Heart right ventricle (tissue), 16 donors: ENCODE results near the gene OR2V2. TPM values are rescaled to one million over a fixed set of nuclear protein-coding genes. Genes with fewer than 3 reads are reported as not detected.
A peak's percentile ranks its signal among the peaks of the same experiment; 100 is the strongest.

Experiments used
- ATAC-seq, 8 donors: fragments of 200-7000 bp; cut with Tn5 transposase; one replicate each; pipeline ENCODE4 v1.9.1; 2020; ENCODE audit warnings: mild to moderate bottlenecking in 8 of 8, moderate library complexity in 8 of 8, moderate number of reproducible peaks in 1 of 8
- DNase-seq, 2 donors: peaks; one replicate each; pipeline ENCODE4 v3.0.0-alpha.2; 2020
- H3K27ac ChIP-seq, 10 donors: fragments of 200-600 bp; sonication (generic) in 2 of 10; one replicate each; pipeline versions ENCODE4 v1.5.0 to v1.8.0; 2020 to 2022; ENCODE audit warnings: mild to moderate bottlenecking in 3 of 10
- H3K27me3 ChIP-seq, 7 donors: fragments of 200-600 bp; one replicate each; pipeline ENCODE4 v1.8.0; 2021 to 2022; ENCODE audit warnings: mild to moderate bottlenecking in 2 of 7
- H3K36me3 ChIP-seq, 9 donors: fragments of 200-600 bp; sonication (generic) in 1 of 9; one replicate each; pipeline versions ENCODE4 v1.5.0 to v1.8.0; 2020 to 2022; ENCODE audit warnings: mild to moderate bottlenecking in 2 of 9
- H3K4me1 ChIP-seq, 9 donors: fragments of 200-600 bp; sonication (generic) in 1 of 9; one replicate each; pipeline versions ENCODE4 v1.5.0 to v1.8.0; 2020 to 2022; ENCODE audit warnings: mild to moderate bottlenecking in 4 of 9
- H3K4me3 ChIP-seq, 10 donors: fragments of 200-600 bp; sonication (generic) in 2 of 10; one replicate each; pipeline versions ENCODE4 v1.5.0 to v1.8.0; 2020 to 2022; ENCODE audit warnings: mild to moderate bottlenecking in 7 of 10, moderate library complexity in 2 of 10
- H3K9me3 ChIP-seq, 11 donors: fragments of 200-600 bp in 10 of 11; sonication (generic) in 2 of 11; one replicate each; pipeline versions ENCODE4 v1.5.0 to v1.8.0; 2013 to 2022; ENCODE audit warnings: mild to moderate bottlenecking in 2 of 11, control low read depth in 1 of 11, moderate library complexity in 1 of 11
- CTCF ChIP-seq, 9 donors: fragments of 200-600 bp; sonication (generic) in 2 of 9; IDR thresholded peaks; one replicate each; pipeline versions ENCODE4 v1.5.0 to v1.8.0; 2021 to 2022; ENCODE audit warnings: antibody characterized with exemption in 9 of 9, mild to moderate bottlenecking in 5 of 9, moderate library complexity in 1 of 9
- WGBS, 2 donors: extraction: QIAGEN DNeasy Blood & Tissue Kit; methylation state at CpG; one replicate each; pipeline ENCODE4 v1.1.7; 2013; ENCODE audit warnings: inconsistent platforms in 1 of 2; 5-methylcytosine and 5-hydroxymethylcytosine counted together
- intact Hi-C, 10 donors: fragments of 100-400 bp; cut with DNase I; formaldehyde crosslinking; loops; one replicate each; pipeline versions ENCODE4 v1.11.1 to v1.14.2; 2022
- polyA plus RNA-seq, 2 donors: library from polyadenylated mRNA; stranded (reverse); fragments of 200-250 nt; gene quantifications; one replicate each; pipeline ENCODE4 v1.2.3, GENCODE V29; 2013
- total RNA-seq, 10 donors: library from RNA; stranded (reverse); fragmentation: NEBNext Ultra II Directional in 3 of 10; extraction: Animal tissue kit (Norgen Biotek cat#: 25700) in 3 of 10; gene quantifications; one replicate each; pipeline versions ENCODE4 v1.2.1 to v1.2.4, GENCODE V29; 2021 to 2023
- donor health status: Arrhythmogenic right ventricular cardiomyopathy.
- donor health status: ischemic (EF 13 %, LVEDD 7.1; RV severe dilation, severe dysfunction).
- donor health status: healthy with polysubstance abuse.
- donor health status: DM: no; HTN: yes; CAD: no.
- donor health status: DM: no; HTN: no; CAD: no.
- donor health status: ischemic (EF 25% LVEDD 6.9; RV normal size, moderate dysfunction).
- donor health status: ischemic (EF 25% LVEDD 5.7; RV mildly dilated, moderate dysfunction).
- donor health status: healthy.
- donor health status: DM: yes; HTN: yes; CAD: no.
- donor health status: Ischemic cardiomyopathy.
- donor health status: ischemic (EF 35%, LVEDD 5.7; RV mildly dilated, moderate dysfunction).
- donor health status: nonischemic (EF 11% LVEDD 7.7; RV severe dilation, severe dysfunction).
- donor health status: DM: yes; HTN: yes; CAD: no.
- donor health status: PGD.
- donor health status: ischemic (EF 29% LVEDD 5.4; RV normal size, mild dysfunction).
- donor health status: nonischemic (EF 23%, LVEDD 6.1; RV moderate dilation, normal function).

Gene OR2V2
- total and polyA plus RNA-seq, 12 donors, result not detected

GRCh38 chr5:181203777-181204112 lies 56.4 kb downstream of the OR2V2 start:
- Histone ChIP-seq H3K9me3 (no peaks in the 10 kb centered on the region), H3K36me3 (peaks cover 0 to 9% (median 0%) of the 10 kb centered on the region in 9 donors), H3K4me1 (peaks cover 7 to 53% (median 29%) of the 10 kb centered on the region in 9 donors), H3K27ac (peak overlapping the region in 7 of 10 donors; percentile 22 to 87 (median 81)), H3K4me3 (peak overlapping the region; percentile 64 to 90 (median 74)), H3K27me3 (peaks cover 0 to 28% (median 0%) of the 10 kb centered on the region in 7 donors)
- 14% methylated on average over 17 of the region's 17 CpGs for WGBS, 2 donors
- DNase-seq, result no peak
- ATAC-seq, result peak in 1 of 8 donors; percentile 1
- TF ChIP-seq CTCF (IDR thresholded peaks at IDR 0.05), result no peak
- intact Hi-C loops, result no loop called here

DNA sequence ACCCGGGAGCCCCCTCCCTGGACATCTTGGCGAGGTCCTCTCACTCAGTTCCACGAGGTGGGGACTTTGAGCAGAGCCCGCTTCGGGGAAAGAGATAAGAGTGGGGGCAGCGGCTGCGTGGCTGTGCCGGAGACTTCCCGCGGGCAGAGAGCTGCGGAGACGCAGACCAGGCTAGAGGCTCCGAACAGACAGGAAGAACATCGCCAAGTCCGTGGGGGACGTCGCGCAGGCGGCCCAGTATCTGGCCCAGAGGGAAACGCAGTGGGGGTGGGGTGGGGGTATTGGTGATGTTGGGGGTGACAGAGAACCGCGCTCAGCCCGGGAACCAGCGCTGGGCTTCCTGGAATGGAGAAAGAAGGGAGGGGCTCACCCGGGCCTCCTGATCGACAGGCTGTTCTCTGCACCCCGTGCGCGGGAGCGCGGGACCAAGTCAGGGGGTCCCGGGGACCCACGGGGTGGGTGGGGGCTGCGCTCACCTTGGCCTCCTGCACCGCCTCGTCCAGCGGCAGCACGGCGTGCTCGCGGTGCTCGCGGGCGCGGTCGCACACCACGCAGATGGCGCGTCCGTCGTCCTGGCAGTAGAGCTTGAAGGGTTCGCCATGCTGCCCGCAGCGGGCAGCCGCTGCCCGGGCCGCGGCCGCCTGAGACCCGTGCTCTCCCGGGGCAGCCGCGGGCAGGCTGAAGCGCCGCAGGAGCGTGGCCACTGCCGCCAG lies 56.9 kb downstream of the OR2V2 start:
- Histone ChIP-seq H3K27me3 (peaks cover 0 to 28% (median 0%) of the 10 kb centered on the region in 7 donors), H3K4me3 (peak overlapping the region; percentile 64 to 90 (median 74)), H3K27ac (peak overlapping the region; percentile 1 to 87 (median 80)), H3K9me3 (no peaks in the 10 kb centered on the region), H3K36me3 (peaks cover 0 to 5% (median 0%) of the 10 kb centered on the region in 9 donors), H3K4me1 (peaks cover 7 to 53% (median 29%) of the 10 kb centered on the region in 9 donors)
- no peak for TF ChIP-seq CTCF (IDR thresholded peaks at IDR 0.05)
- DNase-seq (no peak), ATAC-seq (peak in 3 of 8 donors; percentile 1 to 6 (median 1))
- 1% methylated on average over 47 to 66 of the region's 67 CpGs for WGBS, 2 donors
- intact Hi-C loops, result no loop called here

DNA sequence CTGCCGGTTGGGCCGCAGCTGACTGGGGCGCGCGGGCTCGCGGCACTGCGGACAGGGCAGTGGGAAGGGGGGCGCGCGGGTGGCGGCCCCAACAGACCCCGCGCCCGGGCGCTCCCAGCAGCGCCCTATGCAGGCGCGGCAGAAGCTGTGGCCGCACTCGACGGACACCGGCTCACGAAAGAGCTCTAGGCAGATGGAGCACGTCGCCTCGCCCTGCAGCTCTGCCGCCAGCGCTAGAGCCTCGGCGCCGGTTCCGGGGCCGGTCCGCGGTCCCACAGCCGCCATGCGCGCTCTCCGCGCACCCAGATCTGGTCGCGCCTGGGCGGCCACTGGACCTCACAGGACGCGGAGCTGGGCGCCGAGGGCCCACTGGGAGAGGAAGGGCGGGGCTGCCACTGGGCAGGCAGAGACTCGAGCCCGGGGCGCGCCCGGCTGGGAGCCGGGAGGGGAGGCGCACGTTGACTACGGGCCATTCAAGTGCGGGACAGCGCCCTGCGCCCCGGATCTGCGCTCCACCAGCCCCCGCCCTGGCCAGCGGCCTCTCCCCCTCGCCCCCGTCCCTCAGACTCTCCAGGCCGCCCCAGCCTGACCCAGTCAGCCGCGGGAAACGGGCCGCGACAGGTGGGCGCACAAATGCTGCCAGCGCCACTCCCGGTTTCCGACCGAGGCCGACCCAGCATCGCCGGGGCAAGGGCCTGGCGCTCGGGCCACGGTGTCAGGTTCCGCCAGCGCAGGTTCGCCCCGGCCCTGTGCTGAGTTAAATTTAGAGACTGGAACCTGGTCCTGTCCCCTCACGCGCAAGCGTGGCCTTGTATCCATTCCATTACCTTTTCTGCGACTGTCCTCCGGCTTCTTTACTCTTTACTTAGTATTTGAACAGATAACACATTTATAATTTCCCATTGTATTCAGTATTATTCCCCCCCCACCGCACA lies 57.7 kb downstream of the OR2V2 start, which contains the start of gene TRIM7:
Gene TRIM7 (minus strand): TSS at position 371 of the 935 bp plus-strand sequence. CDS start 86 bp downstream, at position 285.
- intact Hi-C loops, result no loop called here
- Histone ChIP-seq H3K36me3 (peaks cover 0 to 4% (median 0%) of the 10 kb centered on the region in 9 donors), H3K9me3 (no peaks in the 10 kb centered on the region), H3K27me3 (peaks cover 0 to 28% (median 0%) of the 10 kb centered on the region in 7 donors), H3K4me3 (peak within 1 kb of the TSS; percentile 64 to 90 (median 74)), H3K4me1 (peaks cover 7 to 52% (median 29%) of the 10 kb centered on the region in 9 donors), H3K27ac (peak within 1 kb of the TSS; percentile 17 to 87 (median 82))
- DNase-seq (peak; percentile 40 to 75), ATAC-seq (peak; percentile 3 to 55 (median 24))
- no peak for TF ChIP-seq CTCF (IDR thresholded peaks at IDR 0.05)
- 1 to 2% methylated on average over 93 to 94 of the region's 94 CpGs for WGBS, 2 donors
